Mesendoderm (in vitro differentiated cells): ENCODE measurements around the gene LDLRAD1.

ENCODE experiments used
- DNase-seq: peaks from one replicate; pipeline ENCODE4 v3.0.0; 2013
- H2AK5ac ChIP-seq: 2 replicates; pipeline ENCODE4 v1.6.1; 2013; ENCODE audit warnings: low read length, inconsistent platforms
- H2BK120ac ChIP-seq: 2 replicates; pipeline ENCODE4 v1.6.1; 2013; ENCODE audit warnings: low read depth, mild to moderate bottlenecking, low read length, moderate library complexity, mixed read lengths
- H2BK15ac ChIP-seq: replicated peaks from 2 replicates; pipeline ENCODE4 v1.6.1; 2013; ENCODE audit warnings: low read depth, mild to moderate bottlenecking, moderate library complexity
- H2BK5ac ChIP-seq: 2 replicates; pipeline ENCODE4 v1.6.1; 2013; ENCODE audit warnings: low read length, inconsistent platforms
- H3K18ac ChIP-seq: 2 replicates; pipeline ENCODE4 v1.6.1; 2013; ENCODE audit warnings: mild to moderate bottlenecking, low read length, mixed read lengths
- H3K23ac ChIP-seq: one replicate; pipeline ENCODE4 v1.6.1; 2013; ENCODE audit warnings: low read length
- H3K27ac ChIP-seq: 2 replicates; pipeline ENCODE4 v1.5.1; 2013; ENCODE audit warnings: low read depth, mild to moderate bottlenecking, inconsistent platforms, low read length, moderate library complexity
- H3K27me3 ChIP-seq: 2 replicates; pipeline ENCODE4 v1.6.1; 2013; ENCODE audit warnings: low read length, control low read depth, mild to moderate bottlenecking, inconsistent platforms; ENCODE audit not compliant: insufficient read depth, poor library complexity
- H3K36me3 ChIP-seq: 2 replicates; pipeline ENCODE4 v1.6.1; 2013; ENCODE audit warnings: low read length, inconsistent platforms; ENCODE audit not compliant: control insufficient read depth, insufficient read depth
- H3K4ac ChIP-seq: one replicate; pipeline ENCODE4 v1.6.1; 2013; ENCODE audit warnings: low read depth, mild to moderate bottlenecking, low read length, moderate library complexity
- H3K4me1 ChIP-seq: 2 replicates; pipeline ENCODE4 v1.6.1; 2013; ENCODE audit warnings: low read depth, low read length, inconsistent platforms; ENCODE audit not compliant: control insufficient read depth
- H3K4me2 ChIP-seq: 2 replicates; pipeline ENCODE4 v1.6.1; 2013; ENCODE audit warnings: low read length
- H3K4me3 ChIP-seq: 2 replicates; pipeline ENCODE4 v1.5.1; 2013; ENCODE audit warnings: mild to moderate bottlenecking, low read length
- H3K56ac ChIP-seq: one replicate; pipeline ENCODE4 v1.6.1; 2013; ENCODE audit warnings: low read length
- H3K79me1 ChIP-seq: 2 replicates; pipeline ENCODE4 v1.6.1; 2013; ENCODE audit warnings: low read length, inconsistent platforms
- H3K79me2 ChIP-seq: 2 replicates; pipeline ENCODE4 v1.6.1; 2013; ENCODE audit warnings: mild to moderate bottlenecking, low read length; ENCODE audit not compliant: control insufficient read depth, insufficient read depth
- H3K9ac ChIP-seq: 2 replicates; pipeline ENCODE4 v1.6.1; 2013; ENCODE audit warnings: low read length, inconsistent platforms
- H4K5ac ChIP-seq: one replicate; pipeline ENCODE4 v1.6.1; 2013; ENCODE audit warnings: low read length
- H4K8ac ChIP-seq: one replicate; pipeline ENCODE4 v1.6.1; 2013; ENCODE audit warnings: low read depth, mild to moderate bottlenecking, control low read depth, low read length, moderate library complexity
- WGBS: extraction: QIAGEN DNeasy Blood & Tissue Kit; methylation state at CpG from one replicate; pipeline ENCODE4 v1.1.7; 2013; ENCODE audit warnings: low lambda C conversion rate, missing lambda C conversion rate; ENCODE audit not compliant: insufficient coverage; ENCODE audit errors: extremely low coverage; 5-methylcytosine and 5-hydroxymethylcytosine counted together

The LDLRAD1 gene

GRCh38 chr1:53962395-53962794 lies 55.6 kb downstream of the LDLRAD1 start:
- no peak for DNase-seq
- H3K4me1 ChIP-seq = peaks cover 6% of the 10 kb centered on the region
- H3K56ac ChIP-seq = no peak overlapping the region
- no CpG with 5 or more reads among the region's 4 CpGs for WGBS
- H2AK5ac ChIP-seq = no peak overlapping the region
- no peak overlapping the region for H4K5ac ChIP-seq
- H3K4me2 ChIP-seq = no peak overlapping the region
- no peaks in the 10 kb centered on the region for H3K79me1 ChIP-seq
- H3K4ac ChIP-seq = no peak overlapping the region
- no peaks in the 10 kb centered on the region for H3K27me3 ChIP-seq
- H2BK120ac ChIP-seq = no peak overlapping the region
- H3K27ac ChIP-seq = no peak overlapping the region
- H3K9ac ChIP-seq = no peak overlapping the region
- no peak overlapping the region for H3K4me3 ChIP-seq
- H3K23ac ChIP-seq = no peak overlapping the region
- H3K36me3 ChIP-seq = no peaks in the 10 kb centered on the region
- no peak overlapping the region for H4K8ac ChIP-seq
- no peak overlapping the region for H2BK5ac ChIP-seq
- H3K18ac ChIP-seq = no peak overlapping the region
- no peak overlapping the region for H2BK15ac ChIP-seq
- H3K79me2 ChIP-seq = no peaks in the 10 kb centered on the region

- Histone ChIP-seq H3K56ac (no peak overlapping the region), H3K27ac (no peak overlapping the region), H3K79me2 (no peaks in the 10 kb centered on the region), H3K27me3 (no peaks in the 10 kb centered on the region), H3K4me1 (peaks cover 13% of the 10 kb centered on the region), H4K5ac (no peak overlapping the region), H3K79me1 (no peaks in the 10 kb centered on the region), H3K4ac (no peak overlapping the region), H2AK5ac (no peak overlapping the region), H3K9ac (no peak overlapping the region), H3K4me2 (no peak overlapping the region), H2BK5ac (no peak overlapping the region), H2BK15ac (no peak overlapping the region), H3K36me3 (no peaks in the 10 kb centered on the region), H3K18ac (no peak overlapping the region), H3K23ac (no peak overlapping the region), H2BK120ac (no peak overlapping the region), H4K8ac (no peak overlapping the region), H3K4me3 (no peak overlapping the region)
- peak; percentile 63 for DNase-seq
These were observed 58.2 kb downstream of the LDLRAD1 start for GRCh38 chr1:53959664-53960250.
